ENCODE data around the gene PPT2. TPM values are rescaled to one million over a fixed set of nuclear protein-coding genes. Genes with fewer than 3 reads are reported as not detected.

The PPT2 gene
- total and polyA plus RNA-seq, 2 experiments from 2014 or later: 8.9 to 20.6 TPM

DNA sequence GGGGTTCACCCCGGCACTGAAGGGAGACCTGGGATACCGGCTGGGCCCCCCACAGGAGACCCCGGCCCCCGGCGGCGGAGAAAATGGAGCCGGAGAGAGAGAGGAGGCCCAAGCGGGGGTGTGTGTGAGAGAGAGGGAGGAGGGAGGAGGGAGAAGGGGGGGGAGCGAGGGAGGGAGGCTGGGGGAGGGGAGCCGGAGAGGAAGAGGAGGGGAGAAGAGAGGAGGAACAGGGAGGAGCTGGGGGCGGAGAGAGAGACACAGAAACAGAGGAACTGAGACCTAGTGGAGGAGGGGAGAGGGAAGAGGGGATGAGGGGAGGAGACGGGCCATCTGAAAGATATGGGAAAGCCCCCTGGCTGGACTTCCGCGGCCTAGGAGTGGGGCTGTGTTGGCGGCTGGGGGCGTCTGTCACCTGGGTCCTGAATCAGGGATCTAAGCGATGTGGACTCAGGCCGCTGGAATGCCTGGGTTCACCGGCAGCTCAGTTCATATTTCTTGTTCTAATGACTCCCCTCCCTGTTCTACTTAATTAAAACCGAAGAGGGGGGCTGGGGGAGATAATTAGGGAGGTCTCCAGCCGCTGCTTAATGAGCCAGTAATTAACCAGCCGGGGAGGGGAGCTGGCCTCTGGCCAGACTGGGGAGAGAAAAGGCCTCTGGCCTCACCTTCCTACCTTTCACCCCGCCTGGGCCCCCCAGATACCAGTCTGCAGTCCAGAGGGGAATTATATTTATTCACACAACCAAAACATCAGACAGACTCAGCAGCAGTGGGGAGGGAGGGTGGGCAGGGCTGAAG, 36.3 kb downstream of the PPT2 start, which contains the start of gene PBX2:
PBX2 (minus strand) TSS at position 149 of the 798 bp plus-strand sequence. CDS start 287 bp downstream, outside the sequence.
- peaks cover 27% of the 10 kb centered on the region for H3K27me3 Mint-ChIP-seq (ENCODE audit: insufficient read depth, low read depth, poor library complexity)
- no peaks in the 10 kb centered on the region; the same call in 2 of the 3 replicates for H3K9me3 Mint-ChIP-seq
- Histone ChIP-seq H3K4me3 (peak within 1 kb of the TSS; percentile 66), H4K20me1 (replicated peaks; ENCODE audit: insufficient read depth) (no peaks in the 10 kb centered on the region), H2AFZ (no peak within 1 kb of the TSS), H3K27ac (ENCODE audit: low read depth) (peak within 1 kb of the TSS; percentile 32; the same call in 1 of the 2 replicates), H3F3A (replicated peaks; ENCODE audit: low read depth) (peaks cover 23% of the 10 kb centered on the region), H3K36me3 (ENCODE audit: insufficient read depth) (peaks cover 3% of the 10 kb centered on the region; the same call in 1 of the 2 replicates), H3K79me2 (replicated peaks; ENCODE audit: insufficient read depth) (peaks cover 12% of the 10 kb centered on the region), H3K4me2 (peak within 1 kb of the TSS; percentile 89), H3K4me1 (ENCODE audit: insufficient read depth) (peaks cover 51% of the 10 kb centered on the region), H3K27me3 (ENCODE audit: insufficient read depth) (no peaks in the 10 kb centered on the region), H3K9me2 (ENCODE audit: insufficient read depth) (no peaks in the 10 kb centered on the region)
- H3K4me1 Mint-ChIP-seq: peaks cover 69% of the 10 kb centered on the region
- ATAC-seq (peak; percentile 65), DNase-seq (ENCODE audit: low spot score) (peak; percentile 93)
- peak within 1 kb of the TSS; percentile 89 for H3K4me3 Mint-ChIP-seq
- TF ChIP-seq EZH2 (IDR thresholded peaks at IDR 0.05; ENCODE audit: low read depth, unreplicated experiment) (no peak), POLR2AphosphoS5 (IDR thresholded peaks at IDR 0.05; ENCODE audit: low read depth) (peak; percentile 40)
- peaks cover 37% of the 10 kb centered on the region for H3K36me3 Mint-ChIP-seq (ENCODE audit: low read depth)
- peak within 1 kb of the TSS; percentile 95 for H3K27ac Mint-ChIP-seq

DNA sequence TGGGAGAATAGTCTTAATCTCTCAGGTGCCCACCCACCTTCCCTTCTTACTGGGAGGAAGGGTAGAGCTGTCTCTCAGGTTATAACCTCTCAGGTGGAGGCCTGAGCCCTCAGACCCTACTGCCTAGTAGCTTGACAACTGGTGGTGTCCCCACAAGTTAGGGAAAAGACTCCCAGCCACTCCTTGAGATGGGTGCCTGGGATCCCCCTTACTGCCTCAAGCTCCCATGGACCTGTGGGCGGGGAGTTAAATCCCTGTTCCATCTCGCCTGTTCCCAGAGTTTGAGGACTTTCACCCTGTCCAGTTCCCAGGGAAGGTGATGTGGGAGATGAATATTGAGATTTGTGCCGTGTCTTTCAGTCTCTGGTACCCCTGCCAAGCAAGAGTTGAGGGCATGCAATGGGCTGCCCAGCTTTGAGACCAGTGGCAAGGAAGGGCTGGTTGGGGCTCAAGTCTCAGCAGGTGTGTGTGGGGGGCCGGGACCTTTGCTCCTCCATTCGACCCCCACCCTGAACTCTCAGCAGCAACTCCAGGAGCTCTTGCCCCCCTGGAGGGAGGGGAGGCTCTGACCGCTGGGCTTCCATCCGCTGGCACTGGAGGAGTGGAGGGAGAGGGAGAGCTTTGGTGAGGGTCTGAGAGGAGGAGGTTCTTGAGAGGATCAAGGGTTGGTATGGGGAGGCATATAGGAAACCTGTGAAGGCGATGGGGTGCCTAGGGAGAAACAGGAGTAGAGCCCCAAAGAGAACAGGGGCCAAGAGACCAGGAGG, 37.2 kb downstream of the PPT2 start:
- peak overlapping the region; percentile 48 for H3K4me3 Mint-ChIP-seq
- Histone ChIP-seq H4K20me1 (replicated peaks; ENCODE audit: insufficient read depth) (no peaks in the 10 kb centered on the region), H3K79me2 (replicated peaks; ENCODE audit: insufficient read depth) (peaks cover 12% of the 10 kb centered on the region), H3K4me3 (no peak overlapping the region; the same call in 1 of the 2 replicates), H3K27me3 (ENCODE audit: insufficient read depth) (no peaks in the 10 kb centered on the region), H3K27ac (ENCODE audit: low read depth) (0 out of 2 replicates have a peak overlapping the region, but pooled peaks have one; percentile 32), H2AFZ (no peak overlapping the region), H3K9me2 (ENCODE audit: insufficient read depth) (no peaks in the 10 kb centered on the region), H3F3A (replicated peaks; ENCODE audit: low read depth) (peaks cover 21% of the 10 kb centered on the region), H3K36me3 (ENCODE audit: insufficient read depth) (peaks cover 3% of the 10 kb centered on the region; the same call in 1 of the 2 replicates), H3K4me1 (ENCODE audit: insufficient read depth) (peaks cover 51% of the 10 kb centered on the region), H3K4me2 (peak overlapping the region; percentile 89; the same call in 1 of the 2 replicates)
- H3K4me1 Mint-ChIP-seq: peaks cover 62% of the 10 kb centered on the region
- TF ChIP-seq, protein P1, sequence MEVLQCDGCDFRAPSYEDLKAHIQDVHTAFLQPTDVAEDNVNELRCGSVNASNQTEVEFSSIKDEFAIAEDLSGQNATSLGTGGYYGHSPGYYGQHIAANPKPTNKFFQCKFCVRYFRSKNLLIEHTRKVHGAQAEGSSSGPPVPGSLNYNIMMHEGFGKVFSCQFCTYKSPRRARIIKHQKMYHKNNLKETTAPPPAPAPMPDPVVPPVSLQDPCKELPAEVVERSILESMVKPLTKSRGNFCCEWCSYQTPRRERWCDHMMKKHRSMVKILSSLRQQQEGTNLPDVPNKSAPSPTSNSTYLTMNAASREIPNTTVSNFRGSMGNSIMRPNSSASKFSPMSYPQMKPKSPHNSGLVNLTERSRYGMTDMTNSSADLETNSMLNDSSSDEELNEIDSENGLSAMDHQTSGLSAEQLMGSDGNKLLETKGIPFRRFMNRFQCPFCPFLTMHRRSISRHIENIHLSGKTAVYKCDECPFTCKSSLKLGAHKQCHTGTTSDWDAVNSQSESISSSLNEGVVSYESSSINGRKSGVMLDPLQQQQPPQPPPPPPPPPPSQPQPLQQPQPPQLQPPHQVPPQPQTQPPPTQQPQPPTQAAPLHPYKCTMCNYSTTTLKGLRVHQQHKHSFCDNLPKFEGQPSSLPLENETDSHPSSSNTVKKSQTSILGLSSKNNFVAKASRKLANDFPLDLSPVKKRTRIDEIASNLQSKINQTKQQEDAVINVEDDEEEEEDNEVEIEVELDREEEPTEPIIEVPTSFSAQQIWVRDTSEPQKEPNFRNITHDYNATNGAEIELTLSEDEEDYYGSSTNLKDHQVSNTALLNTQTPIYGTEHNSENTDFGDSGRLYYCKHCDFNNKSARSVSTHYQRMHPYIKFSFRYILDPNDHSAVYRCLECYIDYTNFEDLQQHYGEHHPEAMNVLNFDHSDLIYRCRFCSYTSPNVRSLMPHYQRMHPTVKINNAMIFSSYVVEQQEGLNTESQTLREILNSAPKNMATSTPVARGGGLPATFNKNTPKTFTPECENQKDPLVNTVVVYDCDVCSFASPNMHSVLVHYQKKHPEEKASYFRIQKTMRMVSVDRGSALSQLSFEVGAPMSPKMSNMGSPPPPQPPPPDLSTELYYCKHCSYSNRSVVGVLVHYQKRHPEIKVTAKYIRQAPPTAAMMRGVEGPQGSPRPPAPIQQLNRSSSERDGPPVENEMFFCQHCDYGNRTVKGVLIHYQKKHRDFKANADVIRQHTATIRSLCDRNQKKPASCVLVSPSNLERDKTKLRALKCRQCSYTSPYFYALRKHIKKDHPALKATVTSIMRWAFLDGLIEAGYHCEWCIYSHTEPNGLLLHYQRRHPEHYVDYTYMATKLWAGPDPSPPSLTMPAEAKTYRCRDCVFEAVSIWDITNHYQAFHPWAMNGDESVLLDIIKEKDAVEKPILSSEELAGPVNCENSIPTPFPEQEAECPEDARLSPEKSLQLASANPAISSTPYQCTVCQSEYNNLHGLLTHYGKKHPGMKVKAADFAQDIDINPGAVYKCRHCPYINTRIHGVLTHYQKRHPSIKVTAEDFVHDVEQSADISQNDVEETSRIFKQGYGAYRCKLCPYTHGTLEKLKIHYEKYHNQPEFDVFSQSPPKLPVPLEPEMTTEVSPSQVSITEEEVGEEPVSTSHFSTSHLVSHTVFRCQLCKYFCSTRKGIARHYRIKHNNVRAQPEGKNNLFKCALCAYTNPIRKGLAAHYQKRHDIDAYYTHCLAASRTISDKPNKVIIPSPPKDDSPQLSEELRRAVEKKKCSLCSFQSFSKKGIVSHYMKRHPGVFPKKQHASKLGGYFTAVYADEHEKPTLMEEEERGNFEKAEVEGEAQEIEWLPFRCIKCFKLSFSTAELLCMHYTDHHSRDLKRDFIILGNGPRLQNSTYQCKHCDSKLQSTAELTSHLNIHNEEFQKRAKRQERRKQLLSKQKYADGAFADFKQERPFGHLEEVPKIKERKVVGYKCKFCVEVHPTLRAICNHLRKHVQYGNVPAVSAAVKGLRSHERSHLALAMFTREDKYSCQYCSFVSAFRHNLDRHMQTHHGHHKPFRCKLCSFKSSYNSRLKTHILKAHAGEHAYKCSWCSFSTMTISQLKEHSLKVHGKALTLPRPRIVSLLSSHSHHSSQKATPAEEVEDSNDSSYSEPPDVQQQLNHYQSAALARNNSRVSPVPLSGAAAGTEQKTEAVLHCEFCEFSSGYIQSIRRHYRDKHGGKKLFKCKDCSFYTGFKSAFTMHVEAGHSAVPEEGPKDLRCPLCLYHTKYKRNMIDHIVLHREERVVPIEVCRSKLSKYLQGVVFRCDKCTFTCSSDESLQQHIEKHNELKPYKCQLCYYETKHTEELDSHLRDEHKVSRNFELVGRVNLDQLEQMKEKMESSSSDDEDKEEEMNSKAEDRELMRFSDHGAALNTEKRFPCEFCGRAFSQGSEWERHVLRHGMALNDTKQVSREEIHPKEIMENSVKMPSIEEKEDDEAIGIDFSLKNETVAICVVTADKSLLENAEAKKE (CRISPR knock-in tag; IDR thresholded peaks at IDR 0.05): no peak
- TF ChIP-seq, protein P2, sequence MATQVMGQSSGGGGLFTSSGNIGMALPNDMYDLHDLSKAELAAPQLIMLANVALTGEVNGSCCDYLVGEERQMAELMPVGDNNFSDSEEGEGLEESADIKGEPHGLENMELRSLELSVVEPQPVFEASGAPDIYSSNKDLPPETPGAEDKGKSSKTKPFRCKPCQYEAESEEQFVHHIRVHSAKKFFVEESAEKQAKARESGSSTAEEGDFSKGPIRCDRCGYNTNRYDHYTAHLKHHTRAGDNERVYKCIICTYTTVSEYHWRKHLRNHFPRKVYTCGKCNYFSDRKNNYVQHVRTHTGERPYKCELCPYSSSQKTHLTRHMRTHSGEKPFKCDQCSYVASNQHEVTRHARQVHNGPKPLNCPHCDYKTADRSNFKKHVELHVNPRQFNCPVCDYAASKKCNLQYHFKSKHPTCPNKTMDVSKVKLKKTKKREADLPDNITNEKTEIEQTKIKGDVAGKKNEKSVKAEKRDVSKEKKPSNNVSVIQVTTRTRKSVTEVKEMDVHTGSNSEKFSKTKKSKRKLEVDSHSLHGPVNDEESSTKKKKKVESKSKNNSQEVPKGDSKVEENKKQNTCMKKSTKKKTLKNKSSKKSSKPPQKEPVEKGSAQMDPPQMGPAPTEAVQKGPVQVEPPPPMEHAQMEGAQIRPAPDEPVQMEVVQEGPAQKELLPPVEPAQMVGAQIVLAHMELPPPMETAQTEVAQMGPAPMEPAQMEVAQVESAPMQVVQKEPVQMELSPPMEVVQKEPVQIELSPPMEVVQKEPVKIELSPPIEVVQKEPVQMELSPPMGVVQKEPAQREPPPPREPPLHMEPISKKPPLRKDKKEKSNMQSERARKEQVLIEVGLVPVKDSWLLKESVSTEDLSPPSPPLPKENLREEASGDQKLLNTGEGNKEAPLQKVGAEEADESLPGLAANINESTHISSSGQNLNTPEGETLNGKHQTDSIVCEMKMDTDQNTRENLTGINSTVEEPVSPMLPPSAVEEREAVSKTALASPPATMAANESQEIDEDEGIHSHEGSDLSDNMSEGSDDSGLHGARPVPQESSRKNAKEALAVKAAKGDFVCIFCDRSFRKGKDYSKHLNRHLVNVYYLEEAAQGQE (IDR thresholded peaks at IDR 0.05; ENCODE audit: unreplicated experiment): no peak
- TF ChIP-seq STAT1 (IDR thresholded peaks at IDR 0.05; ENCODE audit: unreplicated experiment): no peak
- no peaks in the 10 kb centered on the region; the same call in 2 of the 3 replicates for H3K9me3 Mint-ChIP-seq
- H3K36me3 Mint-ChIP-seq (ENCODE audit: low read depth): peaks cover 30% of the 10 kb centered on the region
- peak overlapping the region; percentile 78 for H3K27ac Mint-ChIP-seq
- DNase-seq (ENCODE audit: low spot score): no peak
- no peak for ATAC-seq
- peaks cover 30% of the 10 kb centered on the region for H3K27me3 Mint-ChIP-seq (ENCODE audit: insufficient read depth, low read depth, poor library complexity)

Measured in GM23338 (cell line).